ENCODE data around the gene BCR. TPM values are rescaled to one million over a fixed set of nuclear protein-coding genes. Genes with fewer than 3 reads are reported as not detected.

BCR gene
- total and polyA plus RNA-seq, 2 of the 4 experiments (the other 2 are of a cell fraction): 28.9 to 44.6 TPM

DNA sequence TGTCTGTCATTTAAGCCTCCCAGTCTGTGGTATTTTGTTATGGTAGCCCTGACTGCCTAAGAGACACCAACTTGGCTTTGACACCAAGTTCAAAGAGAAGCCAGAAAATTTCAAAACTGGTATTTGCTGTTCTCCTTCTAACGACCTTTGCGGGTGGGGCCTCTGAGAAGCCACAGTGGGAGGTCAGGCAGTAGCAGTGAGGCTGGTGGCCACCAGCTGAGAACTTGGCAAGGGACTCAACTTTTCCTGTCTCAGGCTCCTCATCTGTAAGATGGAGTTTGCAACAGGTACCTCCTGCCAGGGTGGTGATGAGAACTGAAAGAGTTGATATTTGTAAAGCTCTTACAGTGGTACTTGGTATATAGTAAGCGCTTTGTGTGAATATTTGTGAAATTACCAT is 183.4 kb downstream of the BCR start:
- Histone ChIP-seq H3K4me2 (ENCODE audit: low read depth, low read length) (no peak overlapping the region), H2BK120ac (ENCODE audit: low read depth, low read length) (no peak overlapping the region), H3K9me3 (ENCODE audit: control insufficient read depth, insufficient read depth, low read length) (no peaks in the 10 kb centered on the region), H3K4me3 (ENCODE audit: insufficient read depth, low read depth, low read length) (no peak overlapping the region), H2AK5ac (ENCODE audit: low read depth, low read length) (no peak overlapping the region), H2AFZ (replicated peaks; ENCODE audit: low read length, poor library complexity) (no peak overlapping the region), H4K91ac (ENCODE audit: insufficient read depth, low read depth, low read length) (no peak overlapping the region), H3K14ac (replicated peaks; ENCODE audit: low read depth, low read length) (no peak overlapping the region), H4K5ac (ENCODE audit: low read depth, low read length) (no peak overlapping the region), H3K18ac (ENCODE audit: low read depth, low read length) (no peak overlapping the region), H2AK9ac (replicated peaks; ENCODE audit: low read depth, low read length, poor library complexity) (no peak overlapping the region), H3K4me1 (ENCODE audit: control insufficient read depth, insufficient read depth, low read length) (no peaks in the 10 kb centered on the region), H3K9ac (ENCODE audit: low read depth, low read length) (no peak overlapping the region), H2BK15ac (ENCODE audit: low read depth, low read length) (no peak overlapping the region), H3K36me3 (ENCODE audit: control insufficient read depth, insufficient read depth, low read length) (no peaks in the 10 kb centered on the region), H4K8ac (ENCODE audit: low read depth in 2 of 2, low read length in 2 of 2) (no peak overlapping the region), H2BK20ac (ENCODE audit: low read depth, low read length) (no peak overlapping the region), H2BK5ac (ENCODE audit: low read depth, low read length, poor library complexity, severe bottlenecking) (no peak overlapping the region), H3K4ac (ENCODE audit: low read depth, low read length) (no peak overlapping the region), H3K9me1 (ENCODE audit: insufficient read depth, low read length) (no peaks in the 10 kb centered on the region), H3K27me3 (ENCODE audit: control insufficient read depth, insufficient read depth, low read length) (peaks cover 8% of the 10 kb centered on the region), H3K23ac (ENCODE audit: low read depth, low read length) (no peak overlapping the region), H4K20me1 (ENCODE audit: insufficient read depth, low read length) (no peaks in the 10 kb centered on the region), H3K27ac (ENCODE audit: insufficient read depth, low read length) (no peak overlapping the region), H3K79me1 (ENCODE audit: low read depth in 1 of 2, low read length in 2 of 2) (no peaks in the 10 kb centered on the region), H3K56ac (ENCODE audit: extremely low read depth, insufficient read depth, low read length) (no peak overlapping the region)
- TF ChIP-seq RAD21 (IDR thresholded peaks at IDR 0.05; ENCODE audit: low read length) (no peak), SMC3 (IDR thresholded peaks at IDR 0.05; ENCODE audit: low read depth, low read length) (no peak), MAZ (IDR thresholded peaks at IDR 0.05; ENCODE audit: borderline replicate concordance, low read depth, low read length) (no peak), FOS (IDR thresholded peaks at IDR 0.05; ENCODE audit: low read depth, low read length) (no peak), BHLHE40 (IDR thresholded peaks at IDR 0.05; ENCODE audit: low read depth, low read length) (no peak), CHD1 (IDR thresholded peaks at IDR 0.05; ENCODE audit: low read depth, low read length) (no peak), MAFK (IDR thresholded peaks at IDR 0.05; ENCODE audit: low read depth, low read length) (no peak), RFX5 (IDR thresholded peaks at IDR 0.05; ENCODE audit: low read depth, low read length) (no peak), POLR2A (IDR thresholded peaks at IDR 0.05; ENCODE audit: low read depth, low read length) (no peak), CEBPB (IDR thresholded peaks at IDR 0.05; ENCODE audit: low read depth, low read length) (no peak), USF2 (IDR thresholded peaks at IDR 0.05; ENCODE audit: low read depth, low read length) (no peak), RCOR1 (IDR thresholded peaks at IDR 0.05; ENCODE audit: insufficient replicate concordance, low read length) (no peak), NFE2L2 (IDR thresholded peaks at IDR 0.05; ENCODE audit: low read depth, low read length) (no peak), MXI1 (IDR thresholded peaks at IDR 0.05; ENCODE audit: borderline replicate concordance, low read depth, low read length) (no peak)
- TF ChIP-seq, protein P1, sequence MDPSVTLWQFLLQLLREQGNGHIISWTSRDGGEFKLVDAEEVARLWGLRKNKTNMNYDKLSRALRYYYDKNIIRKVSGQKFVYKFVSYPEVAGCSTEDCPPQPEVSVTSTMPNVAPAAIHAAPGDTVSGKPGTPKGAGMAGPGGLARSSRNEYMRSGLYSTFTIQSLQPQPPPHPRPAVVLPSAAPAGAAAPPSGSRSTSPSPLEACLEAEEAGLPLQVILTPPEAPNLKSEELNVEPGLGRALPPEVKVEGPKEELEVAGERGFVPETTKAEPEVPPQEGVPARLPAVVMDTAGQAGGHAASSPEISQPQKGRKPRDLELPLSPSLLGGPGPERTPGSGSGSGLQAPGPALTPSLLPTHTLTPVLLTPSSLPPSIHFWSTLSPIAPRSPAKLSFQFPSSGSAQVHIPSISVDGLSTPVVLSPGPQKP (IDR thresholded peaks at IDR 0.05; ENCODE audit: borderline replicate concordance, low read depth, low read length): no peak
- TF ChIP-seq, protein P2, sequence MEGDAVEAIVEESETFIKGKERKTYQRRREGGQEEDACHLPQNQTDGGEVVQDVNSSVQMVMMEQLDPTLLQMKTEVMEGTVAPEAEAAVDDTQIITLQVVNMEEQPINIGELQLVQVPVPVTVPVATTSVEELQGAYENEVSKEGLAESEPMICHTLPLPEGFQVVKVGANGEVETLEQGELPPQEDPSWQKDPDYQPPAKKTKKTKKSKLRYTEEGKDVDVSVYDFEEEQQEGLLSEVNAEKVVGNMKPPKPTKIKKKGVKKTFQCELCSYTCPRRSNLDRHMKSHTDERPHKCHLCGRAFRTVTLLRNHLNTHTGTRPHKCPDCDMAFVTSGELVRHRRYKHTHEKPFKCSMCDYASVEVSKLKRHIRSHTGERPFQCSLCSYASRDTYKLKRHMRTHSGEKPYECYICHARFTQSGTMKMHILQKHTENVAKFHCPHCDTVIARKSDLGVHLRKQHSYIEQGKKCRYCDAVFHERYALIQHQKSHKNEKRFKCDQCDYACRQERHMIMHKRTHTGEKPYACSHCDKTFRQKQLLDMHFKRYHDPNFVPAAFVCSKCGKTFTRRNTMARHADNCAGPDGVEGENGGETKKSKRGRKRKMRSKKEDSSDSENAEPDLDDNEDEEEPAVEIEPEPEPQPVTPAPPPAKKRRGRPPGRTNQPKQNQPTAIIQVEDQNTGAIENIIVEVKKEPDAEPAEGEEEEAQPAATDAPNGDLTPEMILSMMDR (conservative IDR thresholded peaks at IDR 0.05; ENCODE audit: low read depth, low read length): no peak
- ChIA-PET CTCF (no interaction called here), POLR2A (ENCODE audit: unreplicated experiment) (no interaction called here)
- ATAC-seq (ENCODE audit: low read depth) (no peak), DNase-seq (no peak)
- intact Hi-C loops (cut with micrococcal nuclease) (no loop called here), dilution Hi-C loops (cut with HindIII; ENCODE audit: low sequenced_read_pairs, unreplicated experiment) (no loop called here), in situ Hi-C loops (cut with MboI; ENCODE audit: low sequenced_read_pairs) (no loop called here)
- WGBS, 2 experiments (ENCODE audit: extremely low coverage in 2 of 2, insufficient read length in 1 of 2): 50% methylated on average over 2 of the region's 3 CpGs; no CpG with 5 or more reads in 1 of the 2 experiments
- BruUV-seq (replicated peaks): no TSS peak

Data from IMR-90 (cell line).